Muscle of arm (tissue), 12 donors: ENCODE results near the gene TTC39B. TPM values are rescaled to one million over a fixed set of nuclear protein-coding genes. Genes with fewer than 3 reads are reported as not detected.

Experiments
- DNase-seq: peaks from one replicate; pipeline ENCODE4 v3.0.0-alpha.2; 2013
- polyA plus RNA-seq, 12 donors: library from polyadenylated mRNA; unstranded; fragments of 120-200 nt; gene quantifications; one replicate each; pipeline ENCODE4 v1.2.1, GENCODE V29; 2013; ENCODE audit not compliant: insufficient read length in 12 of 12

Gene TTC39B
- polyA plus RNA-seq, 12 donors = 2.0 to 6.3 (median 2.8) TPM; not detected in 1

DNA sequence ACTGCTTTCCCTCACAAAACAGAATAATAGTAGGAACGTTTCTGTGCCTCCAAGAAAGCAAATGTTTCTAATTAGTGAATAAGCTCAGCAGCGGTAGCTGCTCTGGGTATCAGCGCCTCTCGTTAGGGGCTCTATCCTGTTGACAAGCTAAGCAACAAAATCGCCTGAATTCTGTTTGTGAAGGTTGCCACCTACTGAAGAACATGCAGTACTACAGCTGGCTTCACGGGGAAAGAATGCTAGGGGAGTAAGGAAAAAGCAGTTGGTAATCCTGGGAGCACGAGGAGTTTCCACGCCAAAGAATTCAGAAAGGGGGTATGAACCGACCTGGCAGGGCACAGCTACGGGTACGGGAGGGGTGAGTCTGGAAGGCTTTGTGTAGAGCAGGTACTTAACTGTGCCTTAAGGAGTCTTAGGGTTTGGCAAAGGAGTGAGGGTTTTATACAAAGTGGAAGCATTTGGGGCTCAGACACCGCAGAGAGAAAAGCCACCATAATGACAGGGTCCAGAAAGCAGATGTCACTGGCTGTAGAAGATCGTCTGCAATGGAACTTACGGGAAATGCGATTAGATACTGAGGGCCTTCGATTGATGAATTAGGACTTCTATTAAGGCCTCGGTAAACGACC is 171.7 kb downstream of the TTC39B start:
- peak; percentile 85 for DNase-seq

DNA sequence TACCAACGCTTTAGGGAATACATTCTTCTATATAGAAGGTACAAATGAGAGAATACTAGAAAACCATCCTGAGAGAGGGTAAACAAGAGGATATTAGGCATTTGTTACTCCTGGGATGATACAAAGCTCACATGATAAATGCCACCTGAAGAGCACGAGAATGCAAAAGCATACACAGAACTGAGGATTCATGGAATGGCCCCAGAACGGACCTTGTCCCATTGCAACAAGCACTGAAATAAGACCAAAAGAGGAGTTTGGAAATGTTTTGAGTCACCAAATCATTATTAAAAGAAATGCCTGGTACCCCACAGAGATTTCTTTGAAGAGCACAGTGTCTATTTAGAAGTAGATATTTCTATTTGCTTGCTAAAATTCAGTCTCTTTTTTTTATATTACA is 173.5 kb downstream of the TTC39B start:
- DNase-seq = no peak

DNA sequence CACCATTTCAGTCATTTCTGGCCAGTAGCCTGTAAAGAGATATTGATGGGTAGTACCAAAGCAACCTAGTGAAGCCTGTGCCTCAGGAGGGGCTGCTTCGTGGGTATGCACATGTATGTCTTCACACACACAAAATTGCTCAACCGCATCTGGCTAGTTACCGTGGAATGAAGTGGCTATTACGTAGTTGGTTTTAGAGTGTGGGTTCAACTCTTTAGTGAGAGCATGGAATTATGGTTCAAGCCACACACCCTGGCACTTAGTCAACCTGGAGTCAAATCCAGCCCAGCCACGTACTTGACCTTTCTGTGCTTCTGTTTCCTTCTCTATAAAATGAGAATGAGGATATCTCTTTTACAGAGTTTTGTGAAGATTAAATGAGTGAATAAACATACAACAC is 174.9 kb downstream of the TTC39B start:
- DNase-seq = no peak

DNA sequence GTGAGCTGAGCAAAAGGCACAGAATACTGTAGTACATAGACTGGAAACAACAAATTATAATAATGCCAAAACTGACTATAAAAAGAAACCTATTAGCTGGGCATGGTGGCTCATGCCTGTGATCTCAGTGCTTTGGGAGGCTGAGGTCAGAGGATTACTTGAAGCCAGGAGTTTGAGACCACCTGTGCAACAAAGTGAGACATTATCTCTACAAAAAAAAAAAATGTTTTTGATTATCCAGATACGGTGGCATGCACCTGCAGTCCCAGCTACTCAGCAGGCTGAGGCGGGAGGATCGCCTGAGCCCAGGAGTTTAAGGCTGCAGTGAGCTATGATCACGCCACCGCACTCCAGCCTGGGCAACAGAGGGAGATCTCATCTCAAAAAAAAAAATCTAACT is 175.9 kb downstream of the TTC39B start:
- DNase-seq = no peak

DNA sequence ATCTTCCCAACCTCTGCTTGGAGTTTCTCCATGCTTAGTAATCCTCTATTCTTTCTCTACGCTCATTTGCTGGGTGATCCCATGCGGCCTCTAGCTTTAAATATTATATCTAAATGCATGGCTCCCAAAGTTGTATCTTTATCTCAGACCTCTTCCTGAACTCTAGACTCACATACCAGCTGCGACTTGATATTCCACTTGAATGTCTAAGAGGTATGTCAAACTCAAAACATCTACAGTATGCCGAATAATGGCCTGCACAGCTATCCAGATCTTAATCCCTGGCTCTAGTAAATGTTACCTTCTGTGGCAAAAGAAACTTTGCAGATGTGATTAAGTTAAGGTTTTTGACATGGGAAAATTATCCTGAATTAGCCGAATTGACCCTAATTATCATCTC is 179.2 kb downstream of the TTC39B start:
- no peak for DNase-seq

DNA sequence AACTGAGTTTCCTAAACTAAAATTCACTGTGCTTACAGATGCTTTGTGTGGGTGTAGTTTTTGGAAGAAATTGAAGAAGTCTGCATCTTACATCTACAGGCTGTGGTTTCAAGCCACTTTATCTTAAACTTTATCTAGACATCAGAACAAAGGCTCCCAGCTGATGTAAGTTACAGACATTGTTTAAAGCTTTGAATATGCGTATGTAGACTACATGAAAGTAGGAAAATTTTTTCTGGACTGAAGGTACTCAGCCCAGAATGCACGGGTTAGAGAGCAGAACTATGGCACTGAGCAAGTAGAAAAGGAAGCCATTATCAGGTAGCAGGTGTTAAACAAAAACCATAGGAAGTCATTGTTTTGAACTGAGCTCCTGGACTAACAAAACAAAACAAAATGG is 185.4 kb downstream of the TTC39B start:
- DNase-seq = no peak

DNA sequence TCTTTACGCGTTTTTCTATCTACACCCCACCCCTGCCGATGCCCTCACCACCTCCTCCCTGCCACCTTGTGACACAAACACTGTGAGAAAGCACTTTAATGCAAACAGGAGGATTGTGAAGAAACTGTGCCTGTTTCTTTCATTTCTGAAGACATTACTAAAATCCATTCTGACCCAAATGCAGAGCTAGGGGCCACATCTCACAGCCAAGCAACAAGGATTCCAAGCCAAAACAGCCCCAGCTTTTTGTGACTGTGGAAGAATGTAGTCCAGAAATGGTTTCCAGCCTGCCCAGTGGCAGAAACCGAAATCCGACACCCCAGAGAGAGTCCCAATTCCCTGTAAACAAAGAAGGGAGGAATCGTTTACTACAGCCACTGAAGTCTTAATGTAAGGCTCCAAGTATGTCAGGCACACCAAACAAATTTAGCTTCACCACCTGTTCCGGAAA is 190.9 kb downstream of the TTC39B start:
- DNase-seq = no peak

DNA sequence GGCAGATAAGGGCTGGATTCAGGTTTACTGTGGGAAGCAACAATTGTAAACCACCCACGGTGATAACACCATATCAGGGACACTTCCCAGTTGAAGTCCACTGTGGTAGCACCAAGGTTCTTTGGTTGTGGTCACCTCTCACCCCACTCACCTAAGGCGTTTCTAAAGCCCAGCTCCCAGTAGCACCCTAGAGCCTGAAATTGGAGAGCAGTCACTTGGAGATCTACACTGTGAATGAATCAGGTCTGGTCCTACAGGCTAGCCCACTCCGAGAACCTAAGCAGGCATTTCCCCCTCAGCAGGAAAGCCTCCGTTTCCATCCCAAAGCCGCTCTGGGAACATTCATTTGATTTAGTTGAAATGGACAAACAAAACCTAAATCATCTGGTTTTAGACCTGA is 191.3 kb downstream of the TTC39B start:
- no peak for DNase-seq

DNA sequence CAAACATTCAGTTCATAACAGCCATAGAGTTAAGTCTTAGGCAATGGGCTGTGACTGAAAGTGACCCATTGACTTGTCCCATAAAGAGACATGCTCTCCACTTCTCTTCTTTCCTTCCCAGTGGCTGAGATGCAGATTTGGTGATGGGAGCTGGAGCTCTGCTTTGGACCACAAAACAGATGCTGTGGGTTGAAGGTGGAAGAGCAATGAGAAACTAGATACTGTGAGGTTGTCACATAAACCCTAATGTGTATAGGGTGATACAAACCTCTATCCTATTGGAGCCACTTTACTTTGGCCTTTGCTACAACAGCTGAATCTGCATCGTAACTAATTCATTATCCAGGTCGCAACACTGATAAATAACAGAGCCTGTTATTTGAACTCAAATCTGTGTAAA is 192.0 kb downstream of the TTC39B start:
- DNase-seq = no peak

Other genes starting within 250 kb of the TTC39B start
- 10 to 100 TPM in 11 of 12 donors, not detected in 1; 25.8 to 44.1 (median 31.7) TPM for gene SNAPC3, start 115.7 kb upstream of the TTC39B start, polyA plus RNA-seq
- 100 to 1,000 TPM in 5 of 12 donors, 10 to 100 TPM in 6, not detected in 1; 61.2 to 173 (median 91.6) TPM for gene PSIP1, start 203.8 kb upstream of the TTC39B start, polyA plus RNA-seq
- 1 to 10 TPM in 11 of 12 donors, not detected in 1; 1.6 to 5.0 (median 2.9) TPM for gene CCDC171, start 245.8 kb upstream of the TTC39B start, polyA plus RNA-seq